ENCODE data around the gene LRRC73. TPM values are rescaled to one million over a fixed set of nuclear protein-coding genes. Genes with fewer than 3 reads are reported as not detected.

LRRC73 gene
- total RNA-seq, 1 experiment from 2014 or later = 1.4 TPM

DNA sequence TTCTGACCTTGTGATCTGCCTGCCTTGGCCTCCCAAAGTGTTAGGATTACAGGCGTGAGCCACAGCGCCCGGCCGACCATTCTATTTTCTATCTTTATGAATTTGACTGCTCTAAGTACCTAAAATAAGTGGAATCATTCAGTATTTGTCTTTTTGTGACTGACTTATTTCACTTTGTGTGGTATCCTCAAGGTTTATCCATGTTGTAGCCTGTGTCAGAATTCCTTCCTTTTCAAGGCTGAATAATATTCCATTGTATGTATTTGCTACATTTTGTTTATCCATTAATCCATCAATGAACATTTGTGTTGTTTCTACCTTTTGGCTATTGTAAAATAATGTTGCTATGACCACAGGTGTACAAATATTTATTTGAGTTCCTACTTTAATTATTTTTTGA is 37.6 kb downstream of the LRRC73 start (continued):
- TF ChIP-seq EMX1 (CRISPR knock-in tag; IDR thresholded peaks at IDR 0.05) = no peak
- TF ChIP-seq, protein P1, sequence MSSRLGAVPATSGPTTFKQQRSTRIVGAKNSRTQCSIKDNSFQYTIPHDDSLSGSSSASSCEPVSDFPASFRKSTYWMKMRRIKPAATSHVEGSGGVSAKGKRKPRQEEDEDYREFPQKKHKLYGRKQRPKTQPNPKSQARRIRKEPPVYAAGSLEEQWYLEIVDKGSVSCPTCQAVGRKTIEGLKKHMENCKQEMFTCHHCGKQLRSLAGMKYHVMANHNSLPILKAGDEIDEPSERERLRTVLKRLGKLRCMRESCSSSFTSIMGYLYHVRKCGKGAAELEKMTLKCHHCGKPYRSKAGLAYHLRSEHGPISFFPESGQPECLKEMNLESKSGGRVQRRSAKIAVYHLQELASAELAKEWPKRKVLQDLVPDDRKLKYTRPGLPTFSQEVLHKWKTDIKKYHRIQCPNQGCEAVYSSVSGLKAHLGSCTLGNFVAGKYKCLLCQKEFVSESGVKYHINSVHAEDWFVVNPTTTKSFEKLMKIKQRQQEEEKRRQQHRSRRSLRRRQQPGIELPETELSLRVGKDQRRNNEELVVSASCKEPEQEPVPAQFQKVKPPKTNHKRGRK (CRISPR knock-in tag; IDR thresholded peaks at IDR 0.05; ENCODE audit: borderline replicate concordance) = no peak
- TF ChIP-seq, protein P2, sequence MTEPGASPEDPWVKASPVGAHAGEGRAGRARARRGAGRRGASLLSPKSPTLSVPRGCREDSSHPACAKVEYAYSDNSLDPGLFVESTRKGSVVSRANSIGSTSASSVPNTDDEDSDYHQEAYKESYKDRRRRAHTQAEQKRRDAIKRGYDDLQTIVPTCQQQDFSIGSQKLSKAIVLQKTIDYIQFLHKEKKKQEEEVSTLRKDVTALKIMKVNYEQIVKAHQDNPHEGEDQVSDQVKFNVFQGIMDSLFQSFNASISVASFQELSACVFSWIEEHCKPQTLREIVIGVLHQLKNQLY (CRISPR knock-in tag; IDR thresholded peaks at IDR 0.05) = no peak
- TF ChIP-seq, protein P3, sequence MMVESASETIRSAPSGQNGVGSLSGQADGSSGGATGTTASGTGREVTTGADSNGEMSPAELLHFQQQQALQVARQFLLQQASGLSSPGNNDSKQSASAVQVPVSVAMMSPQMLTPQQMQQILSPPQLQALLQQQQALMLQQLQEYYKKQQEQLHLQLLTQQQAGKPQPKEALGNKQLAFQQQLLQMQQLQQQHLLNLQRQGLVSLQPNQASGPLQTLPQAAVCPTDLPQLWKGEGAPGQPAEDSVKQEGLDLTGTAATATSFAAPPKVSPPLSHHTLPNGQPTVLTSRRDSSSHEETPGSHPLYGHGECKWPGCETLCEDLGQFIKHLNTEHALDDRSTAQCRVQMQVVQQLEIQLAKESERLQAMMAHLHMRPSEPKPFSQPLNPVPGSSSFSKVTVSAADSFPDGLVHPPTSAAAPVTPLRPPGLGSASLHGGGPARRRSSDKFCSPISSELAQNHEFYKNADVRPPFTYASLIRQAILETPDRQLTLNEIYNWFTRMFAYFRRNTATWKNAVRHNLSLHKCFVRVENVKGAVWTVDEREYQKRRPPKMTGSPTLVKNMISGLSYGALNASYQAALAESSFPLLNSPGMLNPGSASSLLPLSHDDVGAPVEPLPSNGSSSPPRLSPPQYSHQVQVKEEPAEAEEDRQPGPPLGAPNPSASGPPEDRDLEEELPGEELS (CRISPR knock-in tag; IDR thresholded peaks at IDR 0.05) = no peak
- TF ChIP-seq, protein P4, sequence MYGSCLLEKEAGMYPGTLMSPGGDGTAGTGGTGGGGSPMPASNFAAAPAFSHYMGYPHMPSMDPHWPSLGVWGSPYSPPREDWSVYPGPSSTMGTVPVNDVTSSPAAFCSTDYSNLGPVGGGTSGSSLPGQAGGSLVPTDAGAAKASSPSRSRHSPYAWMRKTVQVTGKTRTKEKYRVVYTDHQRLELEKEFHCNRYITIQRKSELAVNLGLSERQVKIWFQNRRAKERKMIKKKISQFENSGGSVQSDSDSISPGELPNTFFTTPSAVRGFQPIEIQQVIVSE (CRISPR knock-in tag; IDR thresholded peaks at IDR 0.05; ENCODE audit: borderline replicate concordance) = no peak
- TF ChIP-seq NR2C2 (CRISPR knock-in tag; IDR thresholded peaks at IDR 0.05) = no peak
- TF ChIP-seq, protein P5, sequence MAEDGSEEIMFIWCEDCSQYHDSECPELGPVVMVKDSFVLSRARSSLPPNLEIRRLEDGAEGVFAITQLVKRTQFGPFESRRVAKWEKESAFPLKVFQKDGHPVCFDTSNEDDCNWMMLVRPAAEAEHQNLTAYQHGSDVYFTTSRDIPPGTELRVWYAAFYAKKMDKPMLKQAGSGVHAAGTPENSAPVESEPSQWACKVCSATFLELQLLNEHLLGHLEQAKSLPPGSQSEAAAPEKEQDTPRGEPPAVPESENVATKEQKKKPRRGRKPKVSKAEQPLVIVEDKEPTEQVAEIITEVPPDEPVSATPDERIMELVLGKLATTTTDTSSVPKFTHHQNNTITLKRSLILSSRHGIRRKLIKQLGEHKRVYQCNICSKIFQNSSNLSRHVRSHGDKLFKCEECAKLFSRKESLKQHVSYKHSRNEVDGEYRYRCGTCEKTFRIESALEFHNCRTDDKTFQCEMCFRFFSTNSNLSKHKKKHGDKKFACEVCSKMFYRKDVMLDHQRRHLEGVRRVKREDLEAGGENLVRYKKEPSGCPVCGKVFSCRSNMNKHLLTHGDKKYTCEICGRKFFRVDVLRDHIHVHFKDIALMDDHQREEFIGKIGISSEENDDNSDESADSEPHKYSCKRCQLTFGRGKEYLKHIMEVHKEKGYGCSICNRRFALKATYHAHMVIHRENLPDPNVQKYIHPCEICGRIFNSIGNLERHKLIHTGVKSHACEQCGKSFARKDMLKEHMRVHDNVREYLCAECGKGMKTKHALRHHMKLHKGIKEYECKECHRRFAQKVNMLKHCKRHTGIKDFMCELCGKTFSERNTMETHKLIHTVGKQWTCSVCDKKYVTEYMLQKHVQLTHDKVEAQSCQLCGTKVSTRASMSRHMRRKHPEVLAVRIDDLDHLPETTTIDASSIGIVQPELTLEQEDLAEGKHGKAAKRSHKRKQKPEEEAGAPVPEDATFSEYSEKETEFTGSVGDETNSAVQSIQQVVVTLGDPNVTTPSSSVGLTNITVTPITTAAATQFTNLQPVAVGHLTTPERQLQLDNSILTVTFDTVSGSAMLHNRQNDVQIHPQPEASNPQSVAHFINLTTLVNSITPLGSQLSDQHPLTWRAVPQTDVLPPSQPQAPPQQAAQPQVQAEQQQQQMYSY (CRISPR knock-in tag; IDR thresholded peaks at IDR 0.05) = no peak
- TF ChIP-seq, protein P6, sequence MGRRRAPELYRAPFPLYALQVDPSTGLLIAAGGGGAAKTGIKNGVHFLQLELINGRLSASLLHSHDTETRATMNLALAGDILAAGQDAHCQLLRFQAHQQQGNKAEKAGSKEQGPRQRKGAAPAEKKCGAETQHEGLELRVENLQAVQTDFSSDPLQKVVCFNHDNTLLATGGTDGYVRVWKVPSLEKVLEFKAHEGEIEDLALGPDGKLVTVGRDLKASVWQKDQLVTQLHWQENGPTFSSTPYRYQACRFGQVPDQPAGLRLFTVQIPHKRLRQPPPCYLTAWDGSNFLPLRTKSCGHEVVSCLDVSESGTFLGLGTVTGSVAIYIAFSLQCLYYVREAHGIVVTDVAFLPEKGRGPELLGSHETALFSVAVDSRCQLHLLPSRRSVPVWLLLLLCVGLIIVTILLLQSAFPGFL (CRISPR knock-in tag; IDR thresholded peaks at IDR 0.05; ENCODE audit: borderline replicate concordance) = no peak
- TF ChIP-seq ZNF121 (CRISPR knock-in tag; IDR thresholded peaks at IDR 0.05) = no peak

DNA sequence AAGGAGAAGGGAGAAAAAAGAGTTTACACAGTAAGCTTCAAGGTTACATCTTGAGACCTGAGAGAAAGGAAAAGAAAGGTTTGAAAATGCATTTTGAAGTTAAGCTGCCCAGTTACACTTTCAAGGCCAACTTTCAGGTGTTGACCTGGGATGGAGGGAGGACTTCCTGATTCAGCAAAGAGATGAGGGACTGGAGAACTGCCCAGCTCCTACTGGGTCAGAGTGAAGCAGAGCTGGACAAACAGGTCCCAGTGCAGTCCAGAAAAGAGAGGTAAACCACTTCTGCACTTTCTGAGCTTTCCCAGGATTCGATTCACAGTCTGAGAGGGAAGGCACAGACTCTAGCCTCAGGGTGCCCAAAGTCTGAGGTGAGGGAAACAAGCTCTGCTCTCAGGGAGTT is 38.7 kb downstream of the LRRC73 start:
- POLR2A ChIA-PET = no interaction called here

More for the DNA sequence above, 38.7 kb downstream of the LRRC73 start:
- H3K4me1 Mint-ChIP-seq = peaks cover 12% of the 10 kb centered on the region
- no peaks in the 10 kb centered on the region for H3K36me3 Mint-ChIP-seq
- no peaks in the 10 kb centered on the region; the same call in 1 of the 2 replicates for H3K27me3 Mint-ChIP-seq (ENCODE audit: low read depth)
- ATAC-seq (no peak), DNase-seq (ENCODE audit: low spot score) (no peak)
- H3K4me3 Mint-ChIP-seq = no peak overlapping the region
- H3K9me3 Mint-ChIP-seq = no peaks in the 10 kb centered on the region
- CTCF ChIA-PET = interaction anchor here (0.7 kb wide), 1 partner anchor 21 kb away, joined by 3 read pairs; no protein-coding TSS in a partner anchor
- TF ChIP-seq NFATC4 (CRISPR knock-in tag; IDR thresholded peaks at IDR 0.05) (no peak), NFYB (CRISPR knock-in tag; conservative IDR thresholded peaks at IDR 0.05; ENCODE audit: low read depth) (no peak)
- TF ChIP-seq, protein P7, sequence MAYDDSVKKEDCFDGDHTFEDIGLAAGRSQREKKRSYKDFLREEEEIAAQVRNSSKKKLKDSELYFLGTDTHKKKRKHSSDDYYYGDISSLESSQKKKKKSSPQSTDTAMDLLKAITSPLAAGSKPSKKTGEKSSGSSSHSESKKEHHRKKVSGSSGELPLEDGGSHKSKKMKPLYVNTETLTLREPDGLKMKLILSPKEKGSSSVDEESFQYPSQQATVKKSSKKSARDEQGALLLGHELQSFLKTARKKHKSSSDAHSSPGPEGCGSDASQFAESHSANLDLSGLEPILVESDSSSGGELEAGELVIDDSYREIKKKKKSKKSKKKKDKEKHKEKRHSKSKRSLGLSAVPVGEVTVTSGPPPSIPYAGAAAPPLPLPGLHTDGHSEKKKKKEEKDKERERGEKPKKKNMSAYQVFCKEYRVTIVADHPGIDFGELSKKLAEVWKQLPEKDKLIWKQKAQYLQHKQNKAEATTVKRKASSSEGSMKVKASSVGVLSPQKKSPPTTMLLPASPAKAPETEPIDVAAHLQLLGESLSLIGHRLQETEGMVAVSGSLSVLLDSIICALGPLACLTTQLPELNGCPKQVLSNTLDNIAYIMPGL (CRISPR knock-in tag; IDR thresholded peaks at IDR 0.05) = no peak
- H3K27ac Mint-ChIP-seq = peak overlapping the region; percentile 15; the same call in 1 of the 2 replicates
